ENCODE data around the gene WASHC1. TPM values are rescaled to one million over a fixed set of nuclear protein-coding genes. Genes with fewer than 3 reads are reported as not detected.
"Not testable (repeated sequence)": the region's sequence is repeated elsewhere in the genome, so short reads cannot be mapped to it uniquely, and the experiment has no call there.

Gene WASHC1
- total and polyA plus RNA-seq, 2 donors (not counting 1 experiment from before 2014, with no cell fraction given) = 10.9 to 32.8 TPM

DNA sequence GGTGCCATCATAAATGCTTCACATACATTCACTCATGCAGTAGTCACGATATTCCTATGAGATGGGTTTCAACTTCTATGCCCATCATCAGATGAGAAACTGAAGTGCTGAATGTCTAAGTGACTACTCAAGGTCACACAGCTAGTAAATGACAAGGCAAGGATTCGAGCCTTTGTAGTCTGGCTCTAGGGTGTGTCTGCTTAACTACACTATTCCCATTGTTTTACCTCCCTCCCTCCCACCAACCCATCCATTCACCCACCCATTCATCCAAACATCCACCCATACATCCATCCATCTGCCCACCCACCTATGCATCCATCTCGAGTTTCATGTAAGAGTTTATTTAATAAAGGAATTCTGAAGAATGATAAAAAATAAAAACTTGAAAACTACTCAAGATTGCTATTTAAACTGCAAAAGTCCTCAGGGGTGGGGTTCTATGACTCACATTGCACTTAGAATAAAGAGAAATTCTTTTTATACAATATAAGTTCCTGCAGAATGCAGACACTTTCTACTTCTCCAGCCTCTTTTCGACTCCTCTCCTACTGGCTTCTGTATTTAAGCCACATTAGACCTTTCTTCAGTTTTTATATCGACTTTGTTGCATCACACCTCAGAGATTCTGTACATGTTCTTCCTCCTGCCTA is 19.1 kb upstream of the WASHC1 start:
- peaks cover 20% of the 10 kb centered on the region for H3K27me3 Mint-ChIP-seq

DNA sequence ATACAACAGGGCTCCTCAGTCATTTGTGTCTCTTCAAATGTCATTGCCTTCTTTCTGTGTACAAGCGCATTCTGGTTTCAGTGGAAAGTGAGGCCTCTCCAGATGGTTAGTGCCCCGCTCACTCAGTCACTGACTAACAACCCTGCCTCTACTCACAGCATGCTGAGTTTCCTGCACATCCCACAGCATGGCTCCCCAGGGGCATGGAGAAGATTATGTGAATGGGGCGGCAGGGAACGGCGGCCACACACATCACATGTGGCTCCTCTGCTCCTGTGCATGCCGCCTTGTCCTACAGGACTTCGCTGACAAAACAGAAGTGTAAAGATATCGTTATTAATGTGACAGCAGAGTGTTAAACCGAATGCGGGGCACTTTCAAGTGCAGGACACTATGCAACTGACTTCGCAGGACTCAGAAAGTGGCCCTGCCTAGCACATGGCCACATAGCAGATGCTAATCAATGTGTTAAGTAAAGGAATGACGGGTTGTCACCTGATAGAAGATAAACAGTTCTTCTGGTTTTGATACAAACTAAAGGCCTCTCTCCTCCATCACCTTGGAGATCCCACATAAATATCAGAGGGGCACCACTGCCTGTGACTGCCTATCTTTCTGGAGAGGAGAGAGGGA is 17.5 kb upstream of the WASHC1 start:
- H3K79me2 ChIP-seq (ENCODE audit: control insufficient read depth, insufficient read depth, low read length); POLR2A ChIA-PET; H3K36me3 ChIP-seq (replicated peaks in 1 of 2; ENCODE audit: control extremely low read depth in 1 of 2, control insufficient read depth in 1 of 2, extremely low read depth in 1 of 2, insufficient read depth in 2 of 2, low read length in 1 of 2); H3K9me3 ChIP-seq (ENCODE audit: control extremely low read depth in 1 of 3, control insufficient read depth in 2 of 3, insufficient read depth in 1 of 3, low read length in 2 of 3); H3K4me1 ChIP-seq (ENCODE audit: control insufficient read depth in 2 of 2, insufficient read depth in 2 of 2, low read length in 2 of 2); H3K4me3 Mint-ChIP-seq; H3K4me3 ChIP-seq (ENCODE audit: control extremely low read depth in 1 of 5, extremely low read depth in 1 of 5, insufficient read depth in 1 of 5, low read depth in 2 of 5, low read length in 4 of 5); H3K9ac ChIP-seq (ENCODE audit: low read length); H4K20me1 ChIP-seq (ENCODE audit: control insufficient read depth, insufficient read depth, low read length, poor library complexity, severe bottlenecking); H3K4me2 ChIP-seq (replicated peaks; ENCODE audit: low read depth, low read length, poor library complexity, severe bottlenecking); H3K4me1 Mint-ChIP-seq; DNase-seq; H3K9me3 Mint-ChIP-seq (ENCODE audit: insufficient read depth); H3K27ac Mint-ChIP-seq; H3K27ac ChIP-seq (ENCODE audit: low read length in 2 of 2); H3K27me3 ChIP-seq (replicated peaks in 1 of 4; ENCODE audit: control extremely low read depth in 1 of 4, control insufficient read depth in 3 of 4, insufficient read depth in 4 of 4, low read length in 3 of 4); intact Hi-C loops (cut with micrococcal nuclease); H2AFZ ChIP-seq (ENCODE audit: insufficient read depth, low read depth, low read length, poor library complexity, severe bottlenecking); CTCF ChIA-PET; ATAC-seq (ENCODE audit: low read depth): not testable (repeated sequence)
- WGBS (ENCODE audit: insufficient coverage) = no CpG with 5 or more reads among the region's 12 CpGs
- H3K27me3 Mint-ChIP-seq = peaks cover 25% of the 10 kb centered on the region

More for the DNA sequence above, 19.1 kb upstream of the WASHC1 start:
- intact Hi-C loops (cut with micrococcal nuclease); H3K27ac Mint-ChIP-seq; H4K20me1 ChIP-seq (ENCODE audit: control insufficient read depth, insufficient read depth, low read length, poor library complexity, severe bottlenecking); H3K4me1 Mint-ChIP-seq; DNase-seq; H3K27ac ChIP-seq (ENCODE audit: low read length in 2 of 2); H3K27me3 ChIP-seq (replicated peaks in 1 of 4; ENCODE audit: control extremely low read depth in 1 of 4, control insufficient read depth in 3 of 4, insufficient read depth in 4 of 4, low read length in 3 of 4); H3K36me3 ChIP-seq (replicated peaks in 1 of 2; ENCODE audit: control extremely low read depth in 1 of 2, control insufficient read depth in 1 of 2, extremely low read depth in 1 of 2, insufficient read depth in 2 of 2, low read length in 1 of 2); H3K4me2 ChIP-seq (replicated peaks; ENCODE audit: low read depth, low read length, poor library complexity, severe bottlenecking); H3K9me3 ChIP-seq (ENCODE audit: control extremely low read depth in 1 of 3, control insufficient read depth in 2 of 3, insufficient read depth in 1 of 3, low read length in 2 of 3); H3K4me1 ChIP-seq (ENCODE audit: control insufficient read depth in 2 of 2, insufficient read depth in 2 of 2, low read length in 2 of 2); H3K4me3 Mint-ChIP-seq; H3K4me3 ChIP-seq (ENCODE audit: control extremely low read depth in 1 of 5, extremely low read depth in 1 of 5, insufficient read depth in 1 of 5, low read depth in 2 of 5, low read length in 4 of 5); H2AFZ ChIP-seq (ENCODE audit: insufficient read depth, low read depth, low read length, poor library complexity, severe bottlenecking); CTCF ChIA-PET; H3K79me2 ChIP-seq (ENCODE audit: control insufficient read depth, insufficient read depth, low read length); ATAC-seq (ENCODE audit: low read depth); POLR2A ChIA-PET; H3K9me3 Mint-ChIP-seq (ENCODE audit: insufficient read depth); H3K9ac ChIP-seq (ENCODE audit: low read length): not testable (repeated sequence)
- no CpG with 5 or more reads among the region's 5 CpGs for WGBS (ENCODE audit: insufficient coverage)

DNA sequence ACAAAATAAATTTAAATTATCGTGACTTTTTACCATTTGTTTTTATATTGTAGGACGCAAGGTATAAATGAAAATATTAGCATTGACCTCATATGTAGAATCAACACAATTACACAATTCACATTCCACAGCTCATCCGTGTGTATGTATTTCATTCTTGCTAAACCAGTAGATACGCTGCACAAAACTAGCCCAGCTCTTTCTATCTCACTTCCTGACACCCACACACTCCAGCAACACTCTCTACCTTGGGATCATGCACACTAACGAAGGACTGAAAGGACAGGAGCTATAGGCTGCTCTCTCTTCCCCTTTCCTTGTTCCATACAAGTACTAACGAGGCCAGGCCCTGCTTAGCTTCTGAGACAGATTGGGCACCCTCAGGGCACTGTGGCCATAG is 16.9 kb upstream of the WASHC1 start:
- intact Hi-C loops (cut with micrococcal nuclease); H3K9ac ChIP-seq (ENCODE audit: low read length); H3K9me3 Mint-ChIP-seq (ENCODE audit: insufficient read depth); H4K20me1 ChIP-seq (ENCODE audit: control insufficient read depth, insufficient read depth, low read length, poor library complexity, severe bottlenecking); DNase-seq; H3K4me1 ChIP-seq (ENCODE audit: control insufficient read depth in 2 of 2, insufficient read depth in 2 of 2, low read length in 2 of 2); ATAC-seq (ENCODE audit: low read depth); H3K4me1 Mint-ChIP-seq; H2AFZ ChIP-seq (ENCODE audit: insufficient read depth, low read depth, low read length, poor library complexity, severe bottlenecking); H3K27me3 ChIP-seq (replicated peaks in 1 of 4; ENCODE audit: control extremely low read depth in 1 of 4, control insufficient read depth in 3 of 4, insufficient read depth in 4 of 4, low read length in 3 of 4); H3K4me3 ChIP-seq (ENCODE audit: control extremely low read depth in 1 of 5, extremely low read depth in 1 of 5, insufficient read depth in 1 of 5, low read depth in 2 of 5, low read length in 4 of 5); H3K27ac Mint-ChIP-seq; H3K27ac ChIP-seq (ENCODE audit: low read length in 2 of 2); H3K4me3 Mint-ChIP-seq; H3K36me3 ChIP-seq (replicated peaks in 1 of 2; ENCODE audit: control extremely low read depth in 1 of 2, control insufficient read depth in 1 of 2, extremely low read depth in 1 of 2, insufficient read depth in 2 of 2, low read length in 1 of 2); POLR2A ChIA-PET; CTCF ChIA-PET; H3K4me2 ChIP-seq (replicated peaks; ENCODE audit: low read depth, low read length, poor library complexity, severe bottlenecking); H3K9me3 ChIP-seq (ENCODE audit: control extremely low read depth in 1 of 3, control insufficient read depth in 2 of 3, insufficient read depth in 1 of 3, low read length in 2 of 3); H3K79me2 ChIP-seq (ENCODE audit: control insufficient read depth, insufficient read depth, low read length): not testable (repeated sequence)
- WGBS (ENCODE audit: insufficient coverage) = 50% methylated on average over 2 of the region's 6 CpGs
- peaks cover 28% of the 10 kb centered on the region for H3K27me3 Mint-ChIP-seq

DNA sequence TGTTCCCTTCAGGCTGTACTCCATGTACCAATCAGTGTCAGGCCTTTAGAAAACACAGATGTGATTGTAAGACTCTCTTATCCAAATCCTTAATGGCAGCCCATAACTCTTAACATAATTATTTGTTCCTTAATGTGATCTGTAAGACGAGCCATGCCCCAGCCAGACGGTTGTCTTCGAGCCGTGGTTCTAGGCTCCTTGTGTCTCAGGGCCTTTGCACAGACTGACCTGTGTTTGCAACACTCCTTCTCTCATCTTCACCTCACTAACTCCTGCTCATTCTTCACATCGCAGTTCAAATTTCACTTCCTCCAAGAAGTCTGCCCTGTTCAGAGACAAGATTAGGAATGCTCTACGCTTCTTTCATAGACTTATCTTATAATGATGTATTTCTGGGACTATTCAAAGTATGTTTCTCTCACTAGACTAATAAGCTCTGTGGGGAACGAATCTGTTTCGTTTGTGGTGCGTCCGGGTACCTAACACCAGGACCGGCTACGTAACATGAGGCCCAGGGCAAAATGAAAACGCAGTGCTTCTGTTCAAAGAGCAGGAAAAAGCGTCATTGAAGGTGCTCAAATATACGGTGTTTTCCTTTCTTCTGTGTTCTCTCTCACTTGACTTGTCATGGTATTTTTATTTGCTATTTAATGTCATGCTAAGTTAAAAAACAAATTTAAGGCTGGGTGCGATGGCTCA is 16.1 kb upstream of the WASHC1 start:
- ATAC-seq (ENCODE audit: low read depth) = not testable (repeated sequence)

More for the DNA sequence above, 16.1 kb upstream of the WASHC1 start:
- H3K4me3 Mint-ChIP-seq; H3K27ac ChIP-seq (ENCODE audit: low read length in 2 of 2); H3K79me2 ChIP-seq (ENCODE audit: control insufficient read depth, insufficient read depth, low read length); POLR2A ChIA-PET; H3K4me3 ChIP-seq (ENCODE audit: control extremely low read depth in 1 of 5, extremely low read depth in 1 of 5, insufficient read depth in 1 of 5, low read depth in 2 of 5, low read length in 4 of 5); H3K27me3 ChIP-seq (replicated peaks in 1 of 4; ENCODE audit: control extremely low read depth in 1 of 4, control insufficient read depth in 3 of 4, insufficient read depth in 4 of 4, low read length in 3 of 4); H3K9me3 Mint-ChIP-seq (ENCODE audit: insufficient read depth); H2AFZ ChIP-seq (ENCODE audit: insufficient read depth, low read depth, low read length, poor library complexity, severe bottlenecking); H3K27ac Mint-ChIP-seq; H3K9ac ChIP-seq (ENCODE audit: low read length); H3K4me2 ChIP-seq (replicated peaks; ENCODE audit: low read depth, low read length, poor library complexity, severe bottlenecking); H3K9me3 ChIP-seq (ENCODE audit: control extremely low read depth in 1 of 3, control insufficient read depth in 2 of 3, insufficient read depth in 1 of 3, low read length in 2 of 3); H3K4me1 ChIP-seq (ENCODE audit: control insufficient read depth in 2 of 2, insufficient read depth in 2 of 2, low read length in 2 of 2); intact Hi-C loops (cut with micrococcal nuclease); CTCF ChIA-PET; H4K20me1 ChIP-seq (ENCODE audit: control insufficient read depth, insufficient read depth, low read length, poor library complexity, severe bottlenecking); H3K36me3 ChIP-seq (replicated peaks in 1 of 2; ENCODE audit: control extremely low read depth in 1 of 2, control insufficient read depth in 1 of 2, extremely low read depth in 1 of 2, insufficient read depth in 2 of 2, low read length in 1 of 2); DNase-seq; H3K4me1 Mint-ChIP-seq: not testable (repeated sequence)
- WGBS (ENCODE audit: insufficient coverage) = 100% methylated on average over 7 of the region's 16 CpGs
- H3K27me3 Mint-ChIP-seq = peaks cover 28% of the 10 kb centered on the region

All from B cell (primary cell).